Smooth muscle cell (in vitro differentiated cells): ENCODE measurements around the gene UBE2D3. TPM values are rescaled to one million over a fixed set of nuclear protein-coding genes. Genes with fewer than 3 reads are reported as not detected.

Experiments used
- DNase-seq: peaks from one replicate; lab custom pipeline; 2025; ENCODE audit not compliant: unreplicated experiment; lab: John Stamatoyannopoulos, UW
- H2AFZ ChIP-seq: fragments of 200-600 bp; sonication (generic); 2 replicates; pipeline ENCODE4 v1.6.0; 2016; ENCODE audit warnings: antibody characterized with exemption, low read depth, mild to moderate bottlenecking
- H3F3A ChIP-seq: fragments of 200-600 bp; sonication (generic); 2 replicates; pipeline ENCODE4 v1.6.0; 2017; ENCODE audit warnings: antibody characterized with exemption, low read depth
- H3K27ac ChIP-seq: fragments of 200-600 bp; sonication (generic); 2 replicates; pipeline ENCODE4 v1.5.1; 2016; ENCODE audit warnings: low read depth, mild to moderate bottlenecking
- H3K27me3 ChIP-seq: fragments of 200-600 bp; sonication (generic); 2 replicates; pipeline ENCODE4 v1.6.1; 2016; ENCODE audit warnings: low read depth, mild to moderate bottlenecking
- H3K36me3 ChIP-seq: fragments of 200-600 bp; sonication (generic); 2 replicates; pipeline ENCODE4 v1.5.1; 2016; ENCODE audit warnings: low read depth
- H3K4me1 ChIP-seq: fragments of 200-600 bp; sonication (generic); 2 replicates; pipeline ENCODE4 v1.5.1; 2016; ENCODE audit warnings: low read depth
- H3K4me2 ChIP-seq: fragments of 200-600 bp; sonication (generic); 2 replicates; pipeline ENCODE4 v1.6.0; 2016; ENCODE audit warnings: mild to moderate bottlenecking
- H3K4me3 ChIP-seq: fragments of 200-600 bp; sonication (generic); 2 replicates; pipeline ENCODE4 v1.5.1; 2016; ENCODE audit warnings: mild to moderate bottlenecking
- H3K79me2 ChIP-seq: fragments of 200-600 bp; sonication (generic); 2 replicates; pipeline ENCODE4 v1.6.0; 2016; ENCODE audit warnings: low read depth, mild to moderate bottlenecking
- H3K9ac ChIP-seq: fragments of 200-600 bp; sonication (generic); 2 replicates; pipeline ENCODE4 v1.6.0; 2016; ENCODE audit warnings: low read depth
- H3K9me3 ChIP-seq: fragments of 200-600 bp; sonication (generic); replicated peaks from 2 replicates; pipeline ENCODE4 v1.5.1; 2016; ENCODE audit warnings: low read depth
- H4K20me1 ChIP-seq: fragments of 200-600 bp; sonication (generic); 2 replicates; pipeline ENCODE4 v1.6.0; 2016; ENCODE audit warnings: low read depth
- WGBS: methylation state at CpG from one replicate; pipeline ENCODE4 v1.1.7; 2016; ENCODE audit warnings: low lambda C conversion rate; 5-methylcytosine and 5-hydroxymethylcytosine counted together
- polyA plus RNA-seq: library from polyadenylated mRNA; unstranded; fragments of >200 nt; fragmentation: Nextera tagmentation; extraction: Ambion mirVana; gene quantifications from 2 replicates; pipeline ENCODE4 v1.2.1, GENCODE V29; 2016
- total RNA-seq: library from RNA; depleted of rRNA; stranded (reverse); fragments of >200 nt; gene quantifications from 2 replicates; pipeline ENCODE4 v1.2.3, GENCODE V29; 2014
- TF ChIP-seq, protein P1 (sequence below): fragments of 200-600 bp; sonication (generic); IDR thresholded peaks from 2 replicates; pipeline ENCODE4 v1.5.1; 2017; ENCODE audit warnings: borderline replicate concordance, mild to moderate bottlenecking, antibody characterized with exemption; ENCODE audit not compliant: insufficient read depth, poor library complexity, severe bottlenecking

Gene UBE2D3
- total RNA-seq (680 and 703 TPM in 2 replicates), polyA plus RNA-seq (305 and 322 TPM in 2 replicates)

DNA sequence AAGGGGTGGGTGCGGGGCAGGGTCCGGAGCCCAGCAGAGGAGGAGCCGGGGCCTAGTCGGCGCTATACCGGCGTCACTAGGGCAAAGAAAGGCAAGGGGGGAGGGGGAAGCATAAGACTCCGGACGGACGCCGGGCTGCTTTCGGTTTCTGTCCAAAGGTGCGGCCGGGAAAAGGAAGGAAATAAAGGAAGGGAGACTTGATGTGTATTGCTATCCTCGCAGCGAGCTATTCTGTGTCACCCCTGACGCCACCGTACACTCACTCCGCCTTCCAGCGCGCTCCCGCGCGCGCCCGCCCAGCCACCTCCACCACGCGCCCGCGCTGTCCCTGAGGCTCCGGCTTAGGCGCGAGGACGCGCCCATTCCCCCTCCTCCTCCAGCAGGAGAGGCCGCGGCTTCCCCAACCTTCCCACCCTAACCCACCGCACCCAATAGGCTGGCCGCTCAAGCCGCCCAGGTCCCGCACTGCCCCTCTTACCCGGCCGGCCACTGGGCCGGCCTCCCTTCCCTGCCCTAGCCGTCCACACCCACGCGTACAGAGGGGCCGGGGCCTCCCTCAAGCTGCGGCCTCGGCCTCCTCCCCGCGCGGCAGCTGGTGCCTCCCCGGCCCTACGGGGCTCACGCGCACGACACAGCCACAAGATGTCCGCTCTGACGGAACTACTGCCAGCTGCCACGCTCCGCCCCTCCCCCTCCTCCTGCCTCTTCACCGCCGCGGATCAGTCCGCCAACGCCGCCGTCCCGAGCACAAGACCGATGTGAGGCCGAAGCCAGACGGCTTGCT is at the start of gene UBE2D3:
Gene UBE2D3, minus strand, starts transcription at position 662 of the 784 bp plus-strand sequence. CDS start 1,043 bp downstream, outside the sequence.
- H3K36me3 ChIP-seq, result no peaks in the 10 kb centered on the region
- WGBS, result 1% methylated on average over 40 of the region's 73 CpGs
- peak; percentile 95 for DNase-seq
- H3K4me3 ChIP-seq, result peak within 1 kb of the TSS; percentile 85
- H3K27ac ChIP-seq, result peak within 1 kb of the TSS; percentile 98
- H3F3A ChIP-seq, result peaks cover 26% of the 10 kb centered on the region
- H3K9ac ChIP-seq, result peak within 1 kb of the TSS; percentile 99
- peak within 1 kb of the TSS; percentile 24 for H2AFZ ChIP-seq
- H3K4me1 ChIP-seq, result peaks cover 32% of the 10 kb centered on the region
- peak within 1 kb of the TSS; percentile 93 for H3K4me2 ChIP-seq
- H3K9me3 ChIP-seq, result no peaks in the 10 kb centered on the region
- no peaks in the 10 kb centered on the region for H3K27me3 ChIP-seq
- TF ChIP-seq, protein P1, sequence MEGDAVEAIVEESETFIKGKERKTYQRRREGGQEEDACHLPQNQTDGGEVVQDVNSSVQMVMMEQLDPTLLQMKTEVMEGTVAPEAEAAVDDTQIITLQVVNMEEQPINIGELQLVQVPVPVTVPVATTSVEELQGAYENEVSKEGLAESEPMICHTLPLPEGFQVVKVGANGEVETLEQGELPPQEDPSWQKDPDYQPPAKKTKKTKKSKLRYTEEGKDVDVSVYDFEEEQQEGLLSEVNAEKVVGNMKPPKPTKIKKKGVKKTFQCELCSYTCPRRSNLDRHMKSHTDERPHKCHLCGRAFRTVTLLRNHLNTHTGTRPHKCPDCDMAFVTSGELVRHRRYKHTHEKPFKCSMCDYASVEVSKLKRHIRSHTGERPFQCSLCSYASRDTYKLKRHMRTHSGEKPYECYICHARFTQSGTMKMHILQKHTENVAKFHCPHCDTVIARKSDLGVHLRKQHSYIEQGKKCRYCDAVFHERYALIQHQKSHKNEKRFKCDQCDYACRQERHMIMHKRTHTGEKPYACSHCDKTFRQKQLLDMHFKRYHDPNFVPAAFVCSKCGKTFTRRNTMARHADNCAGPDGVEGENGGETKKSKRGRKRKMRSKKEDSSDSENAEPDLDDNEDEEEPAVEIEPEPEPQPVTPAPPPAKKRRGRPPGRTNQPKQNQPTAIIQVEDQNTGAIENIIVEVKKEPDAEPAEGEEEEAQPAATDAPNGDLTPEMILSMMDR, result no peak
- H3K79me2 ChIP-seq, result peaks cover 74% of the 10 kb centered on the region
- peaks cover 46% of the 10 kb centered on the region for H4K20me1 ChIP-seq

DNA sequence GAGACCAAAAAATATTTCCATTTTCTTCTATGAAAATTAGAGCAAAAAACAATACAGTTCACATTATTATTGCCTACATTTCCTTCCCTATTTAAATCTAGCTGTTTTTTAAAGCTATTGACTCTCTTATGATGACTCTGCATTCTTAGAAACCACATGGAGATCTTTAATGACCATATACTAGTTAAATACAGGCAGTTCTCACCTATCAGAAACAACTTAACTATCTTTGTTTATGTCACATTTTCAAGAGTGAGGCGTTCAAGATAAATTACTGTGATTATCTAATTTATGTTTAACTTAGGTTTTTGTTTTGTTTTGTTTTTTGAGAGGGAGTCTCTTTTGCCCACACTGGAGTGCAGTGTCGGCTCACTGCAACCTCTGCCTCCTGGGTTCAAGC is 44.4 kb upstream of the UBE2D3 start:
- 58% methylated on average over 2 of the region's 2 CpGs for WGBS
- Histone ChIP-seq H3K4me2 (no peak overlapping the region), H3K27me3 (no peaks in the 10 kb centered on the region), H3K79me2 (peaks cover 80% of the 10 kb centered on the region), H3K9me3 (no peaks in the 10 kb centered on the region), H3K4me1 (peaks cover 33% of the 10 kb centered on the region), H3K27ac (no peak overlapping the region), H3K4me3 (no peak overlapping the region), H4K20me1 (no peaks in the 10 kb centered on the region), H3F3A (no peaks in the 10 kb centered on the region), H3K9ac (no peak overlapping the region), H3K36me3 (peaks cover 7% of the 10 kb centered on the region), H2AFZ (no peak overlapping the region)
- no peak for DNase-seq
- TF ChIP-seq, protein P1, result no peak

DNA sequence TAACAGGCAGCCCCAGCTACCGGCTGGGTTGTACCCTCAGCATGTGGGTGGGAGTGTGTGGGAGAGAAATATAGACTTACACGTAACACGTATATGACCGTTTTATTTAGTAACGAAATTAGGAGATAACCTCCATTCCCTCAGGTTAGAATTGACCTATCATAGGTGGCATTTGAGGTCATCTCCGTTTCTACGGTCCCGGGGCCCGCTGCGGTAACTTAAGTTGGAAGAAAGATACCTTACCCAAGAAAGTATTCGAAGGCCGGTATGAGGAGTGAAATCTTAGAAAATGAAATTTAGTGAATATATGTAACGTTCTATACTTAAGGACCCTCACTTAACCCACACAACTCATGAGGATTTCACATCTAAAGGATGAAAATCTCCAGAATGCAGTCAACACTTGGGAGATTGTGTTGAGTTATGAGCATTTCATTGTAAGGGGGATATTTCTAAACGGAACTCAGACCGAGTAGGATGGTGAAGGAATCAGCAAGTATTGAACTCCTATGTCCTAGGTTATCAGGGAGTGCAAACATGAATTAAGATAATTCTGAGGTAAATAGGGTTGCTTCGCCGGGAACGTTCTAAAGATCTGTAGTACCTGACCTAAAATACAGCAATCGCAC is 42.3 kb upstream of the UBE2D3 start:
- peaks cover 70% of the 10 kb centered on the region for H3K79me2 ChIP-seq
- 14% methylated on average over 19 of the region's 19 CpGs for WGBS

More for the DNA sequence above, 42.3 kb upstream of the UBE2D3 start:
- Histone ChIP-seq H3K27ac (peak overlapping the region; percentile 96), H3K4me2 (peak overlapping the region; percentile 92), H4K20me1 (no peaks in the 10 kb centered on the region), H3K36me3 (no peaks in the 10 kb centered on the region), H3K9me3 (no peaks in the 10 kb centered on the region), H2AFZ (peak overlapping the region; percentile 90), H3K4me3 (peak overlapping the region; percentile 85), H3K4me1 (peaks cover 33% of the 10 kb centered on the region), H3F3A (no peaks in the 10 kb centered on the region), H3K9ac (peak overlapping the region; percentile 88), H3K27me3 (no peaks in the 10 kb centered on the region)
- DNase-seq, result no peak
- TF ChIP-seq, protein P1, result no peak
